NCI-H146 treated with DMSO at 0.1 percent for 48 hours (cell line): ENCODE measurements around the gene NIN.
"Not testable (repeated sequence)": the region's sequence is repeated elsewhere in the genome, so short reads cannot be mapped to it uniquely, and the experiment has no call there.

ENCODE experiments used
- DNase-seq: peaks from one replicate; lab custom pipeline; 2025; ENCODE audit not compliant: unreplicated experiment; lab: John Stamatoyannopoulos, UW

NIN gene

GRCh38 chr14:50726372-50727107, 104.4 kb downstream of the NIN start:
- no peak for DNase-seq

- no peak for DNase-seq
Observed at GRCh38 chr14:50725761-50726160, 105.2 kb downstream of the NIN start.

GRCh38 chr14:50719911-50720759, 110.8 kb downstream of the NIN start:
- DNase-seq, result no peak

GRCh38 chr14:50718949-50719348, 112.0 kb downstream of the NIN start:
- DNase-seq, result no peak

- DNase-seq, result peak; percentile 68
Observed at GRCh38 chr14:50717811-50718210, 113.2 kb downstream of the NIN start.

GRCh38 chr14:50714450-50715073, 116.4 kb downstream of the NIN start:
- peak; percentile 12 for DNase-seq

GRCh38 chr14:50711043-50711442, 119.9 kb downstream of the NIN start:
- no peak for DNase-seq

- no peak for DNase-seq
Observed at GRCh38 chr14:50705026-50705593, 125.9 kb downstream of the NIN start.

- DNase-seq, result no peak
Observed at GRCh38 chr14:50704454-50705010, 126.4 kb downstream of the NIN start.

GRCh38 chr14:50697659-50698290, 133.2 kb downstream of the NIN start:
- no peak for DNase-seq

- DNase-seq, result not testable (repeated sequence)
Observed at GRCh38 chr14:50694260-50694659, 136.7 kb downstream of the NIN start.

- no peak for DNase-seq
Observed at GRCh38 chr14:50688875-50689274, 142.1 kb downstream of the NIN start.

GRCh38 chr14:50679674-50680073, 151.3 kb downstream of the NIN start:
- no peak for DNase-seq

- no peak for DNase-seq
Observed at GRCh38 chr14:50678163-50678562, 152.8 kb downstream of the NIN start.

GRCh38 chr14:50677527-50678063, 153.4 kb downstream of the NIN start:
- no peak for DNase-seq

- no peak for DNase-seq
Observed at GRCh38 chr14:50676814-50677516, 154.0 kb downstream of the NIN start.

GRCh38 chr14:50675597-50675996, 155.4 kb downstream of the NIN start:
- DNase-seq, result no peak

GRCh38 chr14:50670866-50671256, 160.1 kb downstream of the NIN start:
- no peak for DNase-seq

GRCh38 chr14:50670196-50670865, 160.6 kb downstream of the NIN start:
- no peak for DNase-seq
